K562 (cell line): ENCODE results near the gene HMCES. TPM values are rescaled to one million over a fixed set of nuclear protein-coding genes. Genes with fewer than 3 reads are reported as not detected.

Experiments
- ATAC-seq: fragments of 200-7000 bp; cut with Tn5 transposase; 3 replicates; pipeline ENCODE4 v1.9.1; 2020; ENCODE audit warnings: moderate library complexity
- BruUV-seq: library from RNA; stranded (reverse); fragments of 400-500 nt; replicated peaks from 2 replicates; lab custom pipeline; 2021; lab: Mats Ljungman, UMichigan
- CTCF ChIA-PET: fragments of 300-600 bp; formaldehyde crosslinking; extraction: SDS; loops from one replicate; lab custom pipeline; 2021; ENCODE audit warnings: low intra/inter-chr PET ratio; lab: Yijun Ruan, JAX
- POLR2A ChIA-PET: fragments of 300-600, 350-650 bp; sonication (Branson Sonifier 250); formaldehyde crosslinking; extraction: SDS; loops from one replicate; lab custom pipeline; 2021; ENCODE audit warnings: antibody characterized with exemption, inconsistent platforms; lab: Yijun Ruan, JAX
- DNase-seq, 4 experiments: peaks; one replicate each; pipeline versions ENCODE4 v3.0.0 to v3.0.0-alpha.2; 2011 to 2018; ENCODE audit warnings: low spot score in 3 of 4, mixed read lengths in 3 of 4; ENCODE audit errors: extremely low read depth in 1 of 4
- FAIRE-seq: peaks from 2 replicates; lab custom pipeline; 2011; peaks lifted over from hg19 to GRCh38; lab: Jason Lieb, UNC
- H2AFZ ChIP-seq: 2 replicates; pipeline ENCODE4 v1.6.0; 2011; ENCODE audit warnings: low read depth, low read length, control low read depth, inconsistent platforms
- H3K27ac ChIP-seq: fragments of 200-600 bp; 3 replicates; pipeline ENCODE4 v1.8.0; 2011; ENCODE audit warnings: low read depth, mild to moderate bottlenecking, control low read depth, inconsistent platforms, low read length, moderate library complexity, mixed read lengths; ENCODE audit errors: extremely low read depth
- H3K27me3 ChIP-seq, 2 experiments: fragments of 300-600 bp in 1 of 2; 2 replicates in 1 of 2; 3 replicates in 1 of 2; pipeline versions ENCODE4 v1.6.0 to v1.8.0; 2011; ENCODE audit warnings: inconsistent platforms in 2 of 2, low read length in 2 of 2, mild to moderate bottlenecking in 1 of 2, mixed read lengths in 1 of 2, moderate library complexity in 1 of 2; ENCODE audit not compliant: control insufficient read depth in 2 of 2, insufficient read depth in 2 of 2
- H3K36me3 ChIP-seq: fragments of 300-600 bp; 3 replicates; pipeline ENCODE4 v1.8.0; 2011; ENCODE audit warnings: mild to moderate bottlenecking, low read length, inconsistent platforms; ENCODE audit not compliant: control insufficient read depth, insufficient read depth
- H3K4me1 ChIP-seq, 2 experiments: fragments of 200-600 bp in 1 of 2; replicated peaks in 1 of 2; 2 replicates in 1 of 2; 3 replicates in 1 of 2; pipeline versions ENCODE4 v1.5.1 to v1.8.0; 2011; ENCODE audit warnings: inconsistent platforms in 2 of 2, low read length in 2 of 2, mild to moderate bottlenecking in 1 of 2, mixed read lengths in 1 of 2, moderate library complexity in 1 of 2; ENCODE audit not compliant: control insufficient read depth in 2 of 2, insufficient read depth in 2 of 2
- H3K4me2 ChIP-seq: 2 replicates; pipeline ENCODE4 v1.6.1; 2011; ENCODE audit warnings: low read length, control low read depth, inconsistent platforms, mixed read lengths; ENCODE audit not compliant: insufficient read depth
- H3K4me3 ChIP-seq: fragments of 200-600 bp; sonication (generic), shearing (Covaris generic); 2 replicates; pipeline ENCODE4 v1.5.1; 2016; ENCODE audit warnings: control low read depth, inconsistent platforms
- H3K79me2 ChIP-seq: fragments of 200-600 bp; 3 replicates; pipeline ENCODE4 v1.8.0; 2011; ENCODE audit warnings: low read length, inconsistent platforms; ENCODE audit not compliant: control insufficient read depth, insufficient read depth
- H3K9ac ChIP-seq, 2 experiments: 2 replicates each; pipeline versions ENCODE4 v1.6.0 to v1.6.1; 2011; ENCODE audit warnings: low read depth in 2 of 2, low read length in 2 of 2, control low read depth in 1 of 2, inconsistent platforms in 1 of 2, mild to moderate bottlenecking in 1 of 2, mixed read lengths in 1 of 2; ENCODE audit not compliant: insufficient read depth in 1 of 2
- H3K9me1 ChIP-seq: one replicate; pipeline ENCODE4 v1.6.0; 2011; ENCODE audit warnings: inconsistent platforms, mild to moderate bottlenecking, low read length, moderate library complexity; ENCODE audit not compliant: control insufficient read depth, insufficient read depth
- H3K9me3 ChIP-seq: replicated peaks from 2 replicates; pipeline ENCODE4 v1.5.1; 2011; ENCODE audit warnings: low read depth, low read length, inconsistent platforms; ENCODE audit not compliant: control insufficient read depth, insufficient read depth
- H4K20me1 ChIP-seq: replicated peaks from 2 replicates; pipeline ENCODE4 v1.6.1; 2011; ENCODE audit warnings: low read length, inconsistent platforms, mixed read lengths; ENCODE audit not compliant: control insufficient read depth, insufficient read depth
- TBP ChIP-seq: optimal IDR thresholded peaks from 2 replicates; pipeline ENCODE3; 2011; ENCODE audit warnings: low read depth, low read length, improper control_type of control experiment
- TFE3 ChIP-seq: fragments of 450-650 bp; formaldehyde crosslinking; IDR thresholded peaks from 2 replicates; pipeline ENCODE4 v1.4.0; 2020; ENCODE audit warnings: mild to moderate bottlenecking, mixed read lengths
- WGBS: fragments of 100-300 bp; shearing (Covaris generic); methylation state at CpG from one replicate; pipeline ENCODE4 v1.1.6; 2016; ENCODE audit warnings: low coverage, mixed read lengths; ENCODE audit not compliant: insufficient coverage; ENCODE audit errors: missing lambda C conversion rate; 5-methylcytosine and 5-hydroxymethylcytosine counted together
- in situ Hi-C: fragments of 300-500 bp; cut with MboI; formaldehyde crosslinking; loops from 4 replicates; pipeline ENCODE4 v1.15.0; 2018; ENCODE audit warnings: inconsistent platforms, mixed read lengths
- intact Hi-C: fragments of 100-400 bp; cut with micrococcal nuclease; formaldehyde crosslinking; loops from 2 replicates; pipeline ENCODE4 v1.14.2; 2022
- polyA plus RNA-seq, 8 experiments: library from polyadenylated mRNA; depleted of rRNA in 4 of 8; stranded (reverse) in 5 of 8; unstranded in 3 of 8; fragments of >200 nt; fragmentation: Nextera tagmentation in 2 of 8; fragmentation: Illumina TruSeq in 1 of 8; extraction: Ambion mirVana in 2 of 8; extraction: Trizol in 1 of 8; gene quantifications; 2 replicates each; pipeline versions ENCODE4 v1.2.1 to v1.2.3, GENCODE V29; 2011 to 2014; ENCODE audit warnings: inconsistent platforms in 1 of 8, missing spikeins in 1 of 8
- total RNA-seq, 7 experiments: library from RNA; depleted of rRNA in 6 of 7; stranded (reverse); fragments of >200 nt in 6 of 7; fragmentation: Illumina TruSeq in 2 of 7; extraction: Trizol in 2 of 7; gene quantifications; 2 replicates each; pipeline versions ENCODE4 v1.2.1 to v1.2.3, GENCODE V29; 2011 to 2021; ENCODE audit warnings: low replicate concordance in 1 of 7

HMCES gene
- total and polyA plus RNA-seq, 9 of the 15 experiments (the other 6 are each of a cell fraction or from before 2014, with no cell fraction given): 18.8 to 45.3 (median 24.8) TPM

- H3K4me3 ChIP-seq: no peak overlapping the region
- TF ChIP-seq TFE3: peak; percentile 21; the same call in 1 of the 2 replicates
- TF ChIP-seq TBP: no peak
- TF ChIP-seq, all 486 proteins: peak for 1
- POLR2A ChIA-PET: interaction anchor here (1.0 kb wide), 1 partner anchor 30 kb away, joined by 3 read pairs; a partner anchor contains a TSS
- no peaks in the 10 kb centered on the region for H3K27me3 ChIP-seq
- FAIRE-seq: no peak
- no TSS peak for BruUV-seq
- CTCF ChIA-PET: no interaction called here
- no peak for ATAC-seq
- intact Hi-C loops: no loop called here
- in situ Hi-C loops: no loop called here
- H3K27ac ChIP-seq: no peak overlapping the region
- no peak overlapping the region for H2AFZ ChIP-seq
- peaks cover 4 to 20% of the 10 kb centered on the region in 2 experiments; a peak in 3 of 5 replicates for H3K4me1 ChIP-seq
- no peaks in the 10 kb centered on the region for H3K9me3 ChIP-seq
- no peak for DNase-seq
- H3K36me3 ChIP-seq: no peaks in the 10 kb centered on the region
- H3K79me2 ChIP-seq: no peaks in the 10 kb centered on the region
- WGBS: 8% methylated on average over 11 of the region's 12 CpGs
- no peak overlapping the region for H3K9ac ChIP-seq
- no peak overlapping the region for H3K4me2 ChIP-seq
- H3K9me1 ChIP-seq: no peaks in the 10 kb centered on the region
- no peaks in the 10 kb centered on the region for H4K20me1 ChIP-seq
Measured at GRCh38 chr3:129346695-129347457, 68.2 kb downstream of the HMCES start.
